Ascending aorta (tissue), 2 donors: ENCODE measurements around the gene MMD2. TPM values are rescaled to one million over a fixed set of nuclear protein-coding genes. Genes with fewer than 3 reads are reported as not detected.

Source experiments
- DNase-seq, 2 donors: peaks; one replicate each; pipeline ENCODE4 v3.0.0-alpha.2; 2019; ENCODE audit warnings: low spot score in 2 of 2
- H3K27ac ChIP-seq, 2 donors: fragments of 200-600 bp; sonication (generic); one replicate each; pipeline ENCODE4 v1.5.1; 2016 to 2017; ENCODE audit warnings: mild to moderate bottlenecking in 1 of 2
- H3K27me3 ChIP-seq: fragments of 200-600 bp; sonication (generic); one replicate; pipeline ENCODE4 v1.5.1; 2017
- H3K36me3 ChIP-seq, 2 donors: fragments of 200-600 bp; sonication (generic); one replicate each; pipeline ENCODE4 v1.5.1; 2016
- H3K4me1 ChIP-seq, 2 donors: fragments of 200-600 bp; sonication (generic); one replicate each; pipeline ENCODE4 v1.5.1; 2016 to 2017; ENCODE audit warnings: mild to moderate bottlenecking in 1 of 2
- H3K4me3 ChIP-seq, 2 donors: fragments of 200-600 bp; sonication (generic); one replicate each; pipeline ENCODE4 v1.5.1; 2016 to 2017; ENCODE audit warnings: mild to moderate bottlenecking in 1 of 2
- H3K9me3 ChIP-seq, 2 donors: fragments of 200-600 bp; sonication (generic); one replicate each; pipeline ENCODE4 v1.5.1; 2016
- intact Hi-C: fragments of 100-400 bp; cut with DNase I; formaldehyde crosslinking; loops from one replicate; pipeline ENCODE4 v1.15.1; 2023
- total RNA-seq: library from RNA; depleted of rRNA; stranded (reverse); fragments of >200 nt; gene quantifications from one replicate; pipeline ENCODE4 v1.1.0, GENCODE V29; 2016
- TF ChIP-seq, protein P1 (sequence below), 3 experiments: fragments of 200-600 bp in 2 of 3; fragments of 450-650 bp in 1 of 3; sonication (generic) in 2 of 3; IDR thresholded peaks; one replicate each; pipeline ENCODE4 v1.5.1; 2016 to 2019; ENCODE audit warnings: antibody characterized with exemption in 3 of 3, mild to moderate bottlenecking in 1 of 3, moderate library complexity in 1 of 3

MMD2 gene
- total RNA-seq, 1 donor from 2014 or later, result not detected

DNA sequence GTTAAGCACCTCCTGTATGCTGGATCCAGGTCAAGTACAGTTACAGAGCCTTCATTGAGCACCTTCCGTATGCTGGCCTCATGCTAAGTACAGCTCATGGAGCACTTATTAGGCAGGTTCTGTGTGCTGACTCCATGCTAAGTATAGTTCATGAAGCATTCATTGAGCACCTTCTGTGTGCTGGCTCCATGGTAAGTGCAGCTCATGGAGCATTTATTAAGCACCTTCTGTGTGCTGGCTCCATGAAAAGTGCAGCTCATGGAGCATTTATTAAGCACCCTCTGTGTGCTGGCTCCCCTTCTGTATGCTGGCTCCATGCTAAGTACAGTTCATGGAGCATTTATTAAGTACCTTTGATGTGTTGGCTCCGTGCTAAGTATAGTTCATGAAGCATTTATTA lies 30.5 kb downstream of the MMD2 start:
- Histone ChIP-seq H3K4me3 (no peak overlapping the region), H3K9me3 (no peaks in the 10 kb centered on the region), H3K4me1 (no peaks in the 10 kb centered on the region), H3K36me3 (no peaks in the 10 kb centered on the region), H3K27ac (no peak overlapping the region), H3K27me3 (no peaks in the 10 kb centered on the region)
- TF ChIP-seq, protein P1, sequence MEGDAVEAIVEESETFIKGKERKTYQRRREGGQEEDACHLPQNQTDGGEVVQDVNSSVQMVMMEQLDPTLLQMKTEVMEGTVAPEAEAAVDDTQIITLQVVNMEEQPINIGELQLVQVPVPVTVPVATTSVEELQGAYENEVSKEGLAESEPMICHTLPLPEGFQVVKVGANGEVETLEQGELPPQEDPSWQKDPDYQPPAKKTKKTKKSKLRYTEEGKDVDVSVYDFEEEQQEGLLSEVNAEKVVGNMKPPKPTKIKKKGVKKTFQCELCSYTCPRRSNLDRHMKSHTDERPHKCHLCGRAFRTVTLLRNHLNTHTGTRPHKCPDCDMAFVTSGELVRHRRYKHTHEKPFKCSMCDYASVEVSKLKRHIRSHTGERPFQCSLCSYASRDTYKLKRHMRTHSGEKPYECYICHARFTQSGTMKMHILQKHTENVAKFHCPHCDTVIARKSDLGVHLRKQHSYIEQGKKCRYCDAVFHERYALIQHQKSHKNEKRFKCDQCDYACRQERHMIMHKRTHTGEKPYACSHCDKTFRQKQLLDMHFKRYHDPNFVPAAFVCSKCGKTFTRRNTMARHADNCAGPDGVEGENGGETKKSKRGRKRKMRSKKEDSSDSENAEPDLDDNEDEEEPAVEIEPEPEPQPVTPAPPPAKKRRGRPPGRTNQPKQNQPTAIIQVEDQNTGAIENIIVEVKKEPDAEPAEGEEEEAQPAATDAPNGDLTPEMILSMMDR (IDR thresholded peaks at IDR 0.05), result no peak
- intact Hi-C loops, result no loop called here
- no peak for DNase-seq

GRCh38 chr7:4919969-4920766 lies 38.8 kb downstream of the MMD2 start:
- H3K27ac ChIP-seq, result no peak overlapping the region
- intact Hi-C loops, result no loop called here

DNA sequence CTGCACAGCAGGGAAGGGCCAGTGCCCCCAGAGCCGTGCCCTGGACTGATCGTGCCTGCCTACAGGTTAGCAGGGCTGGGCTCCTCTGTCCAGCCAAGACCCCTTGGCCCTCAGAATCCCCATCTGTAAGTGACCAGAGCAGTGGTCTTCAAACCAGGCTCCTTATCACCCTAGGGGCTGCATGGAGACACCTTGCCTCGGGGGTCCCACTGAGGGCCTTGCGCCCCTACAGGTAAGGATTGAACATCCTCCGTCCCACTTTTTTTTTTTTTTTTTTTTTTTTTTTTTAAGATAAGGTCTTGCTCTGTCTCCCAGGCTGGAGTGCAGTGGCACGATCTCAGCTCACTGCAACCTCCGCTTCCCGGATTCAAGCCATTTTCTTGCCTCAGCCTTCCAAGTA lies 42.9 kb downstream of the MMD2 start:
- peaks cover 0 to 3% of the 10 kb centered on the region in 2 donors for H3K9me3 ChIP-seq
- intact Hi-C loops, result no loop called here
- H3K4me3 ChIP-seq, result no peak overlapping the region
- H3K27ac ChIP-seq, result no peak overlapping the region
- no peaks in the 10 kb centered on the region for H3K36me3 ChIP-seq
- H3K27me3 ChIP-seq, result no peaks in the 10 kb centered on the region
- DNase-seq, result no peak
- H3K4me1 ChIP-seq, result no peaks in the 10 kb centered on the region
- TF ChIP-seq, protein P1 (IDR thresholded peaks at IDR 0.05), result no peak

More at GRCh38 chr7:4919969-4920766, 38.8 kb downstream of the MMD2 start:
- no peak overlapping the region for H3K4me3 ChIP-seq
- TF ChIP-seq, protein P1 (IDR thresholded peaks at IDR 0.05), result no peak
- H3K4me1 ChIP-seq, result no peaks in the 10 kb centered on the region
- peaks cover 0 to 3% of the 10 kb centered on the region in 2 donors for H3K9me3 ChIP-seq
- no peaks in the 10 kb centered on the region for H3K27me3 ChIP-seq
- no peaks in the 10 kb centered on the region for H3K36me3 ChIP-seq
- DNase-seq, result no peak

DNA sequence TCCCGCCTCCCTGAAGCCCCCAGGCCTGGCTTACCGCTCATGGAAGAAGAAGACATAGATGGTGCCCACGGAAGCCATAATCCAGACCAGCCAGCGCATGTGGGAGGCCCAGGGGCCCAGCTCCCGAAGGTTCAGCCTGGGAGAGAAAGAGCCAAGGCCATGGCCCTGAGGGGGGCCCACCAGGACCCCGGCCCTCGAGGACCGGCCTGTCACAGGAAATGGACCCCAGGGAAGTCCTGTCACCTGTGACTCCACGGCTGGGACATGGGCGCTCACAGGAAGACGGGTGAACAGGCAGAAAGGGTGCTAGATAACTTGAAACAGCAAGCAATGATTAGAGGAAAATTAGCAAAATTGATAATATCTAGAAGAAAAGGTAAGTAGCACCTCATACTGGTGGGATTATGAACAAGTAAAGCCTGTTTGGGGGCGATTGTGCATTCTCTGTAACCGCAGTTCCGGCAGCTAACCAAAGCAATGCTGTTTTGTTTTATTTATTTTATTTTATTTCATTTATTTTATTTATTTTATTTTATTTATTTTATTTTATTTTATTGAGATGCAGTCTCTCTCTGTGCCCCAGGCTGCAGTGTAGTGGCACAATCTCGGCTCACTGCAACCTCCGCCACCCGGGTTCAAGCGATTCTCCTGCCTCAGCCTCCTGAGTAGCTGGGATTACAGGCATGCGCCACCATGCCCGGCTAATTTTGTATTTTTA lies 47.7 kb downstream of the MMD2 start:
- Histone ChIP-seq H3K27ac (no peak overlapping the region), H3K9me3 (no peaks in the 10 kb centered on the region), H3K36me3 (no peaks in the 10 kb centered on the region), H3K27me3 (no peaks in the 10 kb centered on the region), H3K4me3 (no peak overlapping the region), H3K4me1 (no peaks in the 10 kb centered on the region)
- TF ChIP-seq, protein P1 (IDR thresholded peaks at IDR 0.05), result no peak
- DNase-seq, result no peak
- intact Hi-C loops, result no loop called here

DNA sequence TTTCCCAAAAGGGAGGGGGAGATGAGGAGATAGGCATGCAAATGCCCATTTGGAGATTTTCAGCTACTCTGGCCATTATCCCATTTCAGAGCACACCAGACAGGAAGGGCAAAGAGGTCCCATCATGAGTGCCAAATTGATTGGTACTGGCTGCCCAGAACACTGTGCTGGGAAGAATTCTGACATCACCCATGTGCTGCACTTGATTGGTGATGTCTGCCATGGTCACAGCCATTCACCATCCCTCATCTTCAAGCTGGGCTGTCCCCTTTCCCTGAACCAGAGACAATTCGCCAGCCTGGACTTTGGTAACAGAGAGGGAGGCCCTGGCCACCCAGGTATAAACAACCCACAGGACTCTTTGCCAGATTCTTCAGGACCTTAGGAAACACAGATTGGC lies 52.3 kb downstream of the MMD2 start:
- intact Hi-C loops, result no loop called here
- TF ChIP-seq, protein P1 (IDR thresholded peaks at IDR 0.05), result no peak
- no peaks in the 10 kb centered on the region for H3K36me3 ChIP-seq
- no peak for DNase-seq
- no peaks in the 10 kb centered on the region for H3K27me3 ChIP-seq
- H3K27ac ChIP-seq, result no peak overlapping the region
- H3K9me3 ChIP-seq, result no peaks in the 10 kb centered on the region
- H3K4me1 ChIP-seq, result no peaks in the 10 kb centered on the region
- H3K4me3 ChIP-seq, result no peak overlapping the region
